Stimulated activated naive CD8-positive, alpha-beta T cell treated with anti-CD3 and anti-CD28 coated beads, Interleukin-15, amount 100 ng/mL, for 72 hours (primary cell): ENCODE results near the gene TMCC1.
"Not testable (repeated sequence)": the region's sequence is repeated elsewhere in the genome, so short reads cannot be mapped to it uniquely, and the experiment has no call there.

Experiments
- ATAC-seq: fragments of 150-1000 bp; cut with Tn5 transposase; 2 replicates; pipeline ENCODE4 v1.10.0; 2021; ENCODE audit warnings: mild to moderate bottlenecking, moderate library complexity
- DNase-seq, 2 donors: peaks; one replicate each; pipeline ENCODE4 v3.0.0; 2021 to 2022
- H3K27ac Mint-ChIP-seq, 2 donors: one replicate each; pipeline ENCODE4 v1.8.0; 2022; ENCODE audit warnings: mild to moderate bottlenecking in 2 of 2, mixed read lengths in 2 of 2, moderate library complexity in 2 of 2
- H3K27me3 Mint-ChIP-seq: one replicate; pipeline ENCODE4 v1.8.0; 2022; ENCODE audit warnings: mixed read lengths
- H3K4me1 Mint-ChIP-seq: one replicate; pipeline ENCODE4 v1.8.0; 2022; ENCODE audit warnings: mild to moderate bottlenecking, mixed read lengths
- H3K4me3 Mint-ChIP-seq, 2 donors: one replicate each; pipeline ENCODE4 v1.8.0; 2022; ENCODE audit warnings: mild to moderate bottlenecking in 2 of 2, mixed read lengths in 2 of 2, moderate library complexity in 1 of 2
- H3K9me3 Mint-ChIP-seq, 2 donors: one replicate each; pipeline ENCODE4 v1.8.0; 2022; ENCODE audit warnings: mixed read lengths in 2 of 2

Gene TMCC1

GRCh38 chr3:129865806-129866205 lies 27.7 kb downstream of the TMCC1 start:
- H3K4me1 Mint-ChIP-seq, result peaks cover 21% of the 10 kb centered on the region
- H3K27ac Mint-ChIP-seq, result no peak overlapping the region
- DNase-seq (no peak), ATAC-seq (no peak)
- H3K4me3 Mint-ChIP-seq, result no peak overlapping the region
- no peaks in the 10 kb centered on the region for H3K27me3 Mint-ChIP-seq
- H3K9me3 Mint-ChIP-seq, result no peaks in the 10 kb centered on the region

- Mint-ChIP-seq H3K27ac (no peak overlapping the region), H3K27me3 (no peaks in the 10 kb centered on the region), H3K9me3 (no peaks in the 10 kb centered on the region), H3K4me3 (no peak overlapping the region), H3K4me1 (peaks cover 21% of the 10 kb centered on the region)
- ATAC-seq (no peak), DNase-seq (no peak)
Observed at GRCh38 chr3:129864519-129864918, 29.0 kb downstream of the TMCC1 start.

GRCh38 chr3:129859272-129859671 lies 34.2 kb downstream of the TMCC1 start:
- peaks cover 26% of the 10 kb centered on the region for H3K4me1 Mint-ChIP-seq
- H3K27me3 Mint-ChIP-seq, result no peaks in the 10 kb centered on the region
- H3K27ac Mint-ChIP-seq, result no peak overlapping the region
- no peak for DNase-seq
- peaks cover 0 to 6% of the 10 kb centered on the region in 2 donors for H3K9me3 Mint-ChIP-seq
- ATAC-seq, result no peak
- H3K4me3 Mint-ChIP-seq, result no peak overlapping the region

GRCh38 chr3:129857899-129858298 lies 35.6 kb downstream of the TMCC1 start:
- Mint-ChIP-seq H3K4me1 (peaks cover 26% of the 10 kb centered on the region), H3K9me3 (peaks cover 0 to 7% of the 10 kb centered on the region in 2 donors), H3K27me3 (no peaks in the 10 kb centered on the region), H3K4me3 (no peak overlapping the region), H3K27ac (no peak overlapping the region)
- ATAC-seq (no peak), DNase-seq (no peak)

- peaks cover 17% of the 10 kb centered on the region for H3K4me1 Mint-ChIP-seq
- not testable (repeated sequence) for H3K27me3 Mint-ChIP-seq
Observed at GRCh38 chr3:129856790-129857189, 36.7 kb downstream of the TMCC1 start.

GRCh38 chr3:129855832-129856419 lies 37.6 kb downstream of the TMCC1 start:
- H3K27me3 Mint-ChIP-seq, result no peaks in the 10 kb centered on the region
- H3K9me3 Mint-ChIP-seq, result peaks cover 3 to 7% of the 10 kb centered on the region in 2 donors
- H3K4me1 Mint-ChIP-seq, result peaks cover 15% of the 10 kb centered on the region
- H3K4me3 Mint-ChIP-seq, result no peak overlapping the region
- ATAC-seq (no peak), DNase-seq (no peak)
- H3K27ac Mint-ChIP-seq, result peak overlapping the region in 1 of 2 donors; percentile 66

More at GRCh38 chr3:129856790-129857189, 36.7 kb downstream of the TMCC1 start:
- H3K4me3 Mint-ChIP-seq, ATAC-seq, H3K27ac Mint-ChIP-seq, H3K9me3 Mint-ChIP-seq, DNase-seq: not testable (repeated sequence)

- ATAC-seq, result no peak
- Mint-ChIP-seq H3K9me3 (peaks cover 3 to 7% of the 10 kb centered on the region in 2 donors), H3K4me3 (no peak overlapping the region), H3K27ac (no peak overlapping the region), H3K27me3 (no peaks in the 10 kb centered on the region), H3K4me1 (peaks cover 15% of the 10 kb centered on the region)
- no peak for DNase-seq
Observed at GRCh38 chr3:129855170-129855831, 38.2 kb downstream of the TMCC1 start.

- H3K9me3 Mint-ChIP-seq, result peaks cover 3 to 7% of the 10 kb centered on the region in 2 donors
- ATAC-seq (no peak), DNase-seq (no peak)
- no peaks in the 10 kb centered on the region for H3K27me3 Mint-ChIP-seq
- no peak overlapping the region for H3K4me3 Mint-ChIP-seq
- H3K4me1 Mint-ChIP-seq, result peaks cover 15% of the 10 kb centered on the region
- H3K27ac Mint-ChIP-seq, result no peak overlapping the region
Observed at GRCh38 chr3:129854460-129854859, 39.1 kb downstream of the TMCC1 start.

- H3K4me1 Mint-ChIP-seq, result peaks cover 10% of the 10 kb centered on the region
- H3K4me3 Mint-ChIP-seq, result no peak overlapping the region
- no peak for ATAC-seq
- DNase-seq, result no peak
- H3K27me3 Mint-ChIP-seq, result no peaks in the 10 kb centered on the region
- H3K27ac Mint-ChIP-seq, result peak overlapping the region; percentile 30 to 79
- H3K9me3 Mint-ChIP-seq, result peaks cover 1 to 5% of the 10 kb centered on the region in 2 donors
Observed at GRCh38 chr3:129845956-129846355, 47.6 kb downstream of the TMCC1 start.

GRCh38 chr3:129840707-129841360 lies 52.7 kb downstream of the TMCC1 start:
- Mint-ChIP-seq H3K4me1 (peaks cover 18% of the 10 kb centered on the region), H3K27me3 (no peaks in the 10 kb centered on the region), H3K27ac (peak overlapping the region in 1 of 2 donors; percentile 79), H3K9me3 (peaks cover 7 to 9% of the 10 kb centered on the region in 2 donors), H3K4me3 (no peak overlapping the region)
- no peak for DNase-seq
- ATAC-seq, result no peak

- peaks cover 14% of the 10 kb centered on the region for H3K4me1 Mint-ChIP-seq
- H3K27ac Mint-ChIP-seq, result peak overlapping the region in 1 of 2 donors; percentile 15
- DNase-seq, result no peak
- H3K27me3 Mint-ChIP-seq, result no peaks in the 10 kb centered on the region
- no peak for ATAC-seq
- H3K9me3 Mint-ChIP-seq, result peaks cover 5 to 7% of the 10 kb centered on the region in 2 donors
- no peak overlapping the region for H3K4me3 Mint-ChIP-seq
Observed at GRCh38 chr3:129838086-129838485, 55.4 kb downstream of the TMCC1 start.

GRCh38 chr3:129837065-129837642 lies 56.4 kb downstream of the TMCC1 start:
- Mint-ChIP-seq H3K27ac (no peak overlapping the region), H3K27me3 (no peaks in the 10 kb centered on the region), H3K4me1 (peaks cover 14% of the 10 kb centered on the region), H3K4me3 (no peak overlapping the region), H3K9me3 (peaks cover 5 to 7% of the 10 kb centered on the region in 2 donors)
- DNase-seq (no peak), ATAC-seq (no peak)

- Mint-ChIP-seq H3K27me3 (no peaks in the 10 kb centered on the region), H3K4me3 (no peak overlapping the region), H3K9me3 (peaks cover 5 to 7% of the 10 kb centered on the region in 2 donors), H3K4me1 (peaks cover 14% of the 10 kb centered on the region), H3K27ac (no peak overlapping the region)
- ATAC-seq (no peak), DNase-seq (no peak)
Observed at GRCh38 chr3:129836381-129837064, 57.0 kb downstream of the TMCC1 start.

GRCh38 chr3:129835198-129835597 lies 58.3 kb downstream of the TMCC1 start:
- Mint-ChIP-seq H3K9me3 (no peaks in the 10 kb centered on the region), H3K27ac (no peak overlapping the region), H3K4me1 (peaks cover 14% of the 10 kb centered on the region), H3K27me3 (no peaks in the 10 kb centered on the region), H3K4me3 (no peak overlapping the region)
- ATAC-seq (no peak), DNase-seq (no peak)

- no peak overlapping the region for H3K27ac Mint-ChIP-seq
- H3K4me3 Mint-ChIP-seq, result no peak overlapping the region
- ATAC-seq (no peak), DNase-seq (no peak)
- H3K4me1 Mint-ChIP-seq, result peaks cover 14% of the 10 kb centered on the region
- H3K27me3 Mint-ChIP-seq, result no peaks in the 10 kb centered on the region
- H3K9me3 Mint-ChIP-seq, result no peaks in the 10 kb centered on the region
Observed at GRCh38 chr3:129834580-129834979, 58.9 kb downstream of the TMCC1 start.
